GM18502 (cell line): ENCODE results near the gene GALNT9.

ENCODE experiments used
- ATAC-seq: cut with Tn5 transposase; IDR thresholded peaks from one replicate; pipeline ENCODE4 v1.9.1; 2021; ENCODE audit warnings: mild to moderate bottlenecking; ENCODE audit not compliant: unreplicated experiment, poor library complexity

The GALNT9 gene

GRCh38 chr12:132328282-132329029, 933 bp downstream of the GALNT9 start:
- ATAC-seq: no peak

- ATAC-seq: no peak
Observed at GRCh38 chr12:132327336-132328171, 1.8 kb downstream of the GALNT9 start.

- ATAC-seq: no peak
Observed at GRCh38 chr12:132326646-132327045, 2.7 kb downstream of the GALNT9 start.

DNA sequence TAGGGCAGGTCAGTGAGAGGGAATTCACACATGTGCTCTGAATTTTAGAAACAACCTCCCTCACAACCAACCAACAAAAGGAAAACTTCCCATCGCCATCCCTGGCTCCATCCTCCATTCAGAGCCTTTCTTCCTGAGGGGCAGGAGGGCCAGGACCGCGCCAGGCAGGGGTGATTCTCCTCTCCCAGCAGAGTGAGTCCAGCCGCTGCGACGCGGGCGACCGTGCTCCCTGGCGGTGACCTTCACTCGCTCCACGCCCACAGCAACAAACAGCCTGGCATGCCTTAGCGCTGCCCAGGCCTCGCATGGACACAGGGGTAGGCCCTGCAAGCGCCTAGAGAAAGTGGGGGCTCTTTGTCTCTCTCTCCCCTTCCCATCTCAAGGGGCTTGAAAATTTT, 3.7 kb downstream of the GALNT9 start:
- no peak for ATAC-seq

DNA sequence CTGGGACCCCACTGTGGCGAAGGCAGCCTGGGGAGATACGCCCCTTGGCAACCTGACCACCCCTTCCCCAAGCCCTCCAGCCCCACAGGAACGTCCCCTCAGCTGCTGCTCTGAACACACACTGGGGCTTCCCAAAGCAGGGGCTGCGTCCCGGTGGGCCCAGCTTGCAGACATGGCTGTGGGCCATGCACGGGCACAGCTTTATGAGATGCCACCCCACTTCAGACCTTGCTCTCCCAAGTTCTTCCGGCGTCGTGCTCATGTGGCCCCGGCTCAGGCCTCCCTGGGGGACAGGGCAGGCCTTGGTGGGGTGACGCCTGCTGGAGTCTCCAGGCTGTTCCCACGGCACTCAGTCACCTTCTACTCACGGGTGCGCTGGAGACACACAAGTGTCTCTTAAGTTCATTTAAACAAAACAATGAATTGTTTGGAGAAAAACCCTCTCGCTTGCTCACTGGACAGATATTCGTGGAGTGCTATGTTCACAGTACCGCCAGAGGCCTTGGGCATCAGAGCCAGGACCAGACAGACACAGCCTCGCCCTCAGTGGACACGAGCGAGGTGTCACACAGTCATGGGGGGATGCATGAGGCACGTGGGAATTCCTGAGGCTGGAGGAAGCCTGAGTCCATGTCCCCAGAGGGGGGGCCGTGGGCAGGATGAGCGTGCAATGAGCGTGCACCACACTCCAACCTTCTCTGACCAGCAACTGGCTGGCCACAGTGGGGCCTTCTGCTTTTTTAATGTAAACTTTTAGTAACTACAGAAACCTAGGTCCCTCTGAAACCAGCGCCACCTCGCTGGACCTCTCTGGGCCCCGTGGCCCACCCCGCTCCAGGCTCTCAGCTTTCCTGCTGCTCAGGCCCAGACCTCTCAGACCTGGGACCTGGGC, 4.3 kb downstream of the GALNT9 start:
- no peak for ATAC-seq

DNA sequence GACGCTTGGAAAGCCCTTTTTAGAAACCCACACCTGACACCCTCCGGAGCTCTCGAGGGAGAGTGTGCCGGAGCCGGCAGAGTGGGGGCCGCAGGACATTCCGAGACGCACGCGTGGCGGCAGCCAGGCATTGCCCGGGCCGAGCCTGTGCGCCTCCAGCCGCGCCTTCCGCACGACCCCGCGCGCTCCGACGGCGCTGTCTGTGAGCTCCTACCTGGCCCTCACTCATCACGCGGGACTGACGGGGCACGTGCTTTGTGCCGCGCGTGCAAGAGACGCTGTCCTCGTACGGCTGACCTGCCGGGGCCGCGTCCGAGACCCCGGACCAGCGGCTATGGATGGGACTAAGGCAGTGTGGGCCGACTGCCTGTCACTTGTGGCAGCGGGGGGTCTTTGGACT, 5.2 kb downstream of the GALNT9 start:
- no peak for ATAC-seq

DNA sequence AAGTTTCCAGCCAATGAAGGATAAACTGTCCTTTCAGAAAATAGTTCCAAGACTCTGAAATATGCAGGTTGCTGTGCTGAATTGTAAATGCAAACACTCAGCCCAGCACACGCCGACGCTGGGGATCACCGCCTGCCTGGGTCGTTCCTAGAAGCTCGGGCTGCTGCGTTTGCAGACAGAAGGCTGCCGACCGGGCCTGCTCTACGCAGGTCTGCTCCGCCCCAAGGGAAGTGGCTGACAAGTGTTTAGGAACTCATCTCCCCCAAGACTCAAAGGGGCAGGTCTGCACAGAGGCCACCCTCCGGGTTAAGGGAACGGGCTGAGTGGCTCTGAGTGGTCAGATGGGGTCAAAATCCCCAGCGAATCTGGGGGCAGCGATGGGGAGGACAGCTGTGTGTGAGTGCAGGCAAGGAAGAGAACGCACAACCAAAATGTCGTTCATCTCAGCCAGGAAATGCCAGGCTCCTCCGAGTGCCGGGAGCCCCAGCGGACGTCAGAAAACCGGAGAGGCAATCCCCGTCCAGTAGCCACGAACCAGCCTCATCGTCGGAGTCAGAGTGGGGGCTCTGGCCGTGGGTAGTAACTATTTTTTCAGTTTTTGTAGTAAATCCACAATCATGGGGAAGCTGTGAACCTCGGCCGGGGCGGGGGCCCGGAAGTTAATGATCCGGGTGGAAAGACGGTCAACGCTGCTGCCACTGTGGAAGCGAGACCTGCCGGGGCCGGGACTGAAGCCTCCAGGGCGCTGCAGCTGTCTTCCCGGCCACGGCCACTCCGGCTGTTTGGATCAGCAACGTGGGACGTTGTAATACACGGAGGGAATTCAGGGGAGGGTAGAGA, 6.0 kb downstream of the GALNT9 start:
- no peak for ATAC-seq

DNA sequence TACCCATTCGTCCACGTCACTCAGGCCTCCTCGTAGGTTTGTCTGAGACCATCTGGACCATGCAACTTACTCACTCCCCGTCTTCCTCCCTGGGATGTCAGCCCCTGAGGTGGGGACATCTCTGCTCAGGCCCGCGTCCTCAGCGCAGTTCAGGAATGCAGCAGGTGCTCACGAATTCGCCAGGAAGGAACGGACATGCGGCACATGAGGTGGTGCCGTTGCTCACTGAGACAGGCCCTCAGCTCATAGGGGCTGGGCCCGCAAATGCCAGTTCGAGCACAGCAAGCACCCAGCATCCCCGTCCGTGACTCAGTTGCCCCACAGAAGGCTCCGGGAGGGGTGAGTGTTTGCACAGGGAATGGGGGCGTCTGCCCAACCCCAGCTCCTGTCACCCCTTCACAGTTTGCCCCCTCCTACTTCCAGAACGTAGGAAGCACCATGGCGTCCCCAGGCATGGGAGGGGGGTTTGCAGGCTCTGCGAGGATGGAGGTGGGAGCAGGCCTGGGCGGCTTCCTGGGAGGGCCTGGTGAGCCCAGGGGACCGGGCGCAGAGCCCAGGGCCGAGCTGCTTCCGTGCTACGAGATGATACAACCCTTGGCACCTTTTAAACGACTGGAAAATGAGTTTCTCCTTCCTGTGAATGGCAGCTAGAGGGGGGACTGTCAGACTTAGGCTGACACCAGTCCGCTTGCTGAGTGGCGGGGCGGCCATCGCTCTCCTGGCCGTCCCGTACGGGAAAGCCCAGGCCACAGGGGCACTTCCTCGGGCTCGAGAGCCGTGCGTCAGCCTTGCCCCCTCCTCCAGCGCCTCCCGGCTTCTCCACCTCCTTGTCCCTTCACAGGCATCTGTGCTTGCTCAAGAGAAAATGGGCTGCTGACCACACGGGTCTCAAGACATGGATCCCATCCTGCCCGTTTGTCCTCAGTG, 6.9 kb downstream of the GALNT9 start:
- no peak for ATAC-seq

GRCh38 chr12:132321321-132322118, 7.9 kb downstream of the GALNT9 start:
- ATAC-seq: no peak

- ATAC-seq: no peak
Observed at GRCh38 chr12:132320767-132321211, 8.6 kb downstream of the GALNT9 start.

DNA sequence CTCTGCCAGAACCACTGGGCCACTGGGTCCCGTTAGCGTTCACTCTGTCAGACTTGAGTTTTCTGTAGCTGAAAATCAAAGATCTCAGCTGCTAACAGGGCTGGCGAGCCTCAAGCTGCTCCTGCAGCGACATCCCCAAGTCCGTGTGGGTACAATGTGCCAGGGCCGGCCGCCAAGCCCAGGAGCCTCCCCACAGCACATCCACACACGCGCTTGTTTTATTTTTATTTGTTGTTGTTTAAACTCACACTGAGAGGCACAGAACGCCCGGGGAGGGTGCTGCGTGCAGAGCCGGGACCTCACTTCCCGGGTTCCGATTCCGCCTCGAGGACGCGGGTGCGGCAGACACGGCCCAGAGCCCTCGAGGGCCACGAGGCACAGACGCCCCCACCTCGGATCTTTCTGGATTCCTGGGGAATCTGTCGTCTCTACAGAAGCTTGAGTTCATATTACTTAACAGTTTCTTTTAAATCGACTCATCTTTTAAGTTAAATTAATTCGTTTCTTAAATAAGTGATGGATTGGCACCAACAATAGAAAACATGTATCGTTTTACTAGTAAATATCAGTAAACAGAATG, 9.3 kb downstream of the GALNT9 start:
- no peak for ATAC-seq

DNA sequence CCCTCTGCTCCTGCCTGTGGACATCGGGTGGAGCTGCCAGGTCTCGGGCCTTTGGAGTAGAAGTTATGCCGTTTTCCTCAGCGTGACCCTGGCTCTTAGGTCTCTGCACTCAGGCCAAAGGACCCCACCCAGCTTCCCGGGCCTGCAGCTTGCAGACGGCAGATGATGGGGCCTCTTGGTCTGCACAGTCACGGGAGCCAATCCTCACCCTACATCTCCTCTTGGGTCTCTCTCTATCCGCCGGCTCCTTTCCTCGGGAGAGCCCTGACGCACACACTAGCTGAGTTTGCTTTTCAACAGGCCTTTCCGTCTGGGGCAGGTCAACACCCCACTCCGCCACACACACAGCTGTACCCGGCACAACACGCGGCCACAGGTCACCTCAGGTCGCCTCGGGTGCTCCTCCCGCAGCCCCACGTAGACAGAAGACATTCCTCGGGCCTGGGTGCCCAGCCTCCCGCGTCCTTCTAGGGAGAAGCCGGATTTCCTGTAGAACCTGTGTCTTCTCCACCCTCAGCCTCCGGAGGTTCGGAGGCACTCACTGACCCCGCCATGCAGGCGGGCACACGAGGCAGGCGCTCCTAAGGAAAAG, 9.9 kb downstream of the GALNT9 start:
- ATAC-seq: no peak

DNA sequence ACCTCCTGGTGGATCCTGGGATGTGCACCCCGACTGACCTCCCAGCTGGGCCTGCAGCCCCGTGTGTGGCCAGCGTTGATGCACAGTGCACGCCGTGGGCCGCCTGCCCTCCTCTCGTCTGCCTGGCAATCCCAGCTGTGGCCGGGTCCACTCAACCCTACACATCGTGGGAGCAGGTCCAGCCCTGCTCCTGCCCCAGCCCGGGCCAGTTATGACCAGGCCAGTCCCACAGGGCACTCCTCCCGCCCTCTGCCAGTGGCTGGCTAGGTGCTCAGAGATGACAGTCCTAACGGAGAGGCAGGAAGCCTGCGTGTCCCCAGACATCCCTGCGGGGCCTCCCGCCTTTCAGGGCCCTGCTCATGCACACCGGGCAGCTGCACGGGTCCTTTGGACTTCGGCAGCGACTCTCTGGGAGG, 10.8 kb downstream of the GALNT9 start:
- ATAC-seq: no peak

GRCh38 chr12:132318135-132318534, 11.3 kb downstream of the GALNT9 start:
- no peak for ATAC-seq

DNA sequence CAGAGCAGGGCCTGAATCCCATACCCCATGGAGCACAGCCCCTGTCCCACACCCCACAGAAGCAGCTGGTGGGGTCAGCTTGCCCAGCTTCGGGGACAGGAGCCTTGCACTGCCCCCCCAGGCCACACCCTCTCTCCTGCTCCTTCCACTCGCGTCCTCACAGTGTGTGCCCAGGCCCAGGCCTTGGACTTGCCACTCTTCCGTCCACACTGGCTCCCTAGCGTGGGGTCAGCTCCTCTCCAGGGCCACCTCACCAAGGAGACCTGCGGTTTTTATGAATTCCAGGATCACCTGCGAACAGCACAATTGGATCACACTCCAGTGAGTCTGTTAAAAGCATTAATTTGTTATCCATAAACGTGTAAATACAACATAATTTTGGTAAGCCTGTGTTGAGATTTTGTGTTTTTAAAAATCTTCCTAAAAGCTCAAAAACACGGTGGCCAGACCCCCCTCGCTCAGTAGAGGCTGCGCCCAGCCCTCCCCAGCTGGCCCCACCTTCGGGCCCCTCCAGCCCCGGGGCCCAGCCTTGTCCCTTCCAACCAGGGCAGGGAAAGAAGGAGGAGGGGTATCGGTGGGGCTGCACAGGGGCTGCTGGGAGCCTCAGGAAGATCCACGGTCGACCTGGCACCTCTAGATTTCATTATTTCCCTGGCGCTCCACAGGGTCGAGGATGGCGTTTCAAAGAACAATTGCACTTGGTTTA, 12.0 kb downstream of the GALNT9 start:
- no peak for ATAC-seq

DNA sequence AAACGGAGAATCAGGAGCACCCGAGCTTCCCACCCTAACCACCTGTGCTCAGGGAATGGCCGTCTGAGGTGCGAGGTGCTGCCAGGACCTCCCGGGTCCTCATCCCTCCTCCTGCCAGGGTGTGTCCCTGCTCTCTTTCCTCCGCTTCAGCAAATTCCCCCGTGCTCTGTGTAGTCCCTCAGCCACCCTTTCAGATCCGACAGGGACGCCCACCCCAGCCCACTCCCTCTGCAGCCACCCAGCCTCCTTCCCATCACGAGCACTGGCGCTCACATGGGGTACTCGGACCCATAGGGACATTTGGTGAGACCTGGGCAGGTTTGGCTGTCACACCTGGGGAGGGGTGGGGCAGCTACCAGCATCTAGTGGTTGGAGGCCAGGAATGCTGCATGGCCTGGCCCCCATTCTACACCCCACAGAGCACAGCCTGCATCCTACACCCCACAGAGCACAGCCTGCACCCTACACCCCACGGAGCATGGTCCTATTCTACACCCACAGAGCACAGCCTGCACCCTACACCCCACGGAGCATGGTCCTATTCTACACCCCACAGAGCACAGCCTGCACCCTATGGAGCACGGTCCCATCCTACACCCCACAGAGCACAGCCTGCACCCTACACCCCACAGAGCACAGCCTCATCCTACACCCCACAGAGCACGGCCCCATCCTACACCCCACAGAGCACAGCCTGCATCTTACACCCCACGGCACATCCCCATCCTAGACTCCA, 12.7 kb downstream of the GALNT9 start:
- no peak for ATAC-seq
